HL-60/S4 (cell line): ENCODE data around the gene IDE.
"Not testable (repeated sequence)": the region's sequence is repeated elsewhere in the genome, so short reads cannot be mapped to it uniquely, and the experiment has no call there.

ENCODE experiments used
- in situ Hi-C: fragments of 300-500 bp; cut with MboI; formaldehyde crosslinking; loops from 2 replicates; pipeline ENCODE4 v1.14.3; 2022; ENCODE audit warnings: low sequenced_read_pairs

IDE gene

DNA sequence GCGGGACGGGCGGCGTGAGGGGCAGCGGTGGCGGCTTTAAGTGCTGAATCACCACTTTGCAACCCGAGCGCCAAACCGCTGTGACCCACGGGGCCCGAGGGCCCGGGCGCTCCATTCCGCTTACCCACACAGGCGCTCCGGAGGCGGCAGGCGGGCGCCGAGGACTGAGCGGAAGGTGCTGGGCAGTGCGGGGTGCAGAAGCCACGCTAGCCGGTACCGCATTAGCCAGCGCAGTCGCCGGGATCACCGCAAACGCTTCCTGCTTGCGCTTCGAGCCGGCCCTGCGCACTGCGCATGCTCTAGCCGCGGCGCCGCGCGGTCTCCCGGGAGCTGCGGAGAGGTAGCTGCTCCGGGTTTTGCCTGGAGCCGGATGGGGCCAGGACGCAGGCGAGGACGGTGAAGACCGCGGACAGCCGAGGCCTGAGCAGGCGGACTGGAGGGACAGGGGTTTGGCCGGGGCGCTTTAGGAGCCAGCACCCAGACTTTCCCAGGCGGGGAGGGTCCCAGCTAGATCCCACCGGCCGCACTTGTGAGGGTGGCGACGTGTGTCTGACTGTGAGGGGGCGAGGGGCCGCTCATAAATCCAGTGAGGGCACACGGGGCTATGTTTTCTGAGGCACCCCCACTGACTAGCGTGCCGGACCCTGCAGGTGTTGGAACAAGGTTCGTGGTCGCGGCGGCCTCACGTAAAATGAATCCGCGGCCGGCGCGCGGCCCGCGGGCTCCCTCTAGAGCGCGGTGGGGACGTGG lies at the start of gene IDE:
TSS of gene IDE (minus strand) at position 296 of the 750 bp plus-strand sequence. CDS start at position 222, 74 bp downstream.
- in situ Hi-C loops: loop anchor here (10.0 kb wide), 1 partner anchor 59 kb away; no protein-coding TSS in a partner anchor

DNA sequence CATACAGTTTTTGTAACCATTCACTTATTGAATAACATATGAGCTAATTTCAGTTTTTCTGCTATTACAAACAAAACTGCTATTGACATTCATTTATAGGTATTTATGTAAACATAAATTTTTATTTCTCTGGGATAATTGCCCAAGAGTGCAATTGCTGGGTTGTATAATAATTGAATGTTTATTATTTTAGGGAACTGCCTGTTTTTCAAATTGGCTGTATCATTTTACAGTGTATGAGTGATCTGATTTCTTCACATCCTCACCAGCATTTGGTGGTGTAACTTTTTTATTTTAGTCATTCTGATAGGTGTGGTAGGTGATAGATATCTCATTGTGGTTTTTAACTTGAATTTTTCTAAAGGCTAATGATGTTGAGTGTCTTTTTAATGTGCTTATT lies 45.5 kb upstream of the IDE start:
- in situ Hi-C loops: no loop called here

GRCh38 chr10:92615515-92615914 lies 41.6 kb upstream of the IDE start:
- in situ Hi-C loops: no loop called here

- in situ Hi-C loops: no loop called here
These were observed 30.9 kb upstream of the IDE start for GRCh38 chr10:92604841-92605240.

- in situ Hi-C loops: no loop called here
These were observed 24.4 kb upstream of the IDE start for GRCh38 chr10:92598321-92598720.

DNA sequence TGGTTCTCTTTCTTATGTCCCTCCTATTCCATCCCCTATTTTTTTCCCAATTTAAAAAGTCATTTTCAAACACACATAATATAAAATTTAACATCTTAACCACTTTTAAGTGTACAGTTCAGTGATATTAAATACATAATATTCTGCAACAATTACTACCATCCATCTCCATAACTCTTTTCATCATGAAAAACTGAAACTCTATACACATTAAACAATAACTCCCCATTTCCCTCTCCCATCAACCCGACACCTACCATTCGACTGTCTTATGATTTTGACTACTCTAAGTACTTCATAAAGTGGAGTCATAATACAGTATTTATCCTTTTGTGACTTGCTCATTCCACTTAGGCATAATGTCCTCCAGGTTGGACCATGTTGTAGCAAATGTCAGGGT lies 21.6 kb upstream of the IDE start:
- in situ Hi-C loops: no loop called here

DNA sequence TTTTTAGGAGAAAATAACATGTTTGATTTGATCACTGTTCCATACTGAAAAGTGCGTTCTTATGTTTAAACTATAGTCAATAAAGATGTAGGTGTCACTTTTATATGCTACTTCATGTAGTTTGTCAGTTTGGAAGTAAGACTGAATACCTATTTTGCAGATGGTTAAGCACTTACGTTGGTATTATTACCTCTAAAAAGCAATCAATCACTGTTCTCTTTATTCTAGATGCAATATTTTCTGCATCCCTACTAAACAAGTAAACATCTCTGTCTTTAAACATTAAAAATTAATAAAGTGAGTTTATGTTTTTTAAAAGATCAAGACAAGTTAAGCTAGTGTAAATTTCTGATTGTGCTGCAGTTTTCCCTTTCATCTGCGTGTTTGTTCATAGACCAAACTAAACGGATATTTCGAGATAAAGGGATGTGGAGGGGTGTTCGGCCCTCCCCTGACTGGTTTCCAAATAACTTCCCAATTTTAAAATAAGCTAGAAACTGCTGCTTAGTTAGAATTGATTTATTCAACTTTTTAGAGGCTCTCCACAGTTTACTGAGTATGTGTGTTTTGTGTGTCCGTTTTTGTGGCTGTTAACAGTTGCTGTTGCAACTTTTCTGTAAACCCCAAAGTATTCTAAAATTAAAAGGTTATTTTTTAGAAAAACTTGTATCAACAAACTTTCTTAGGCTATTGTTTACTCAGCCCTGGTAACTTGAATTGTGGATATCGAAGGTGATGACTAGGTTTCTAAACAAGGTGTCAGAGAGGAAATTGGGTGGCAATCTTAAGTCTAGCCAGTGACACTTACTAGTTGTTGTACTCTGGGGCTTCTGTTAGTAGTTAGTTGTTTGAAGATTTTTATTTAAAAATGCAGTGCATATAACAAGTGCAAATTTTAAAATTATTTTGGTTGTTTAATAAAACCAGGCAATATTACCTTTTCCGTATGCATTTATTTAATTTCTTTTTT lies 20.0 kb upstream of the IDE start:
- in situ Hi-C loops: no loop called here

DNA sequence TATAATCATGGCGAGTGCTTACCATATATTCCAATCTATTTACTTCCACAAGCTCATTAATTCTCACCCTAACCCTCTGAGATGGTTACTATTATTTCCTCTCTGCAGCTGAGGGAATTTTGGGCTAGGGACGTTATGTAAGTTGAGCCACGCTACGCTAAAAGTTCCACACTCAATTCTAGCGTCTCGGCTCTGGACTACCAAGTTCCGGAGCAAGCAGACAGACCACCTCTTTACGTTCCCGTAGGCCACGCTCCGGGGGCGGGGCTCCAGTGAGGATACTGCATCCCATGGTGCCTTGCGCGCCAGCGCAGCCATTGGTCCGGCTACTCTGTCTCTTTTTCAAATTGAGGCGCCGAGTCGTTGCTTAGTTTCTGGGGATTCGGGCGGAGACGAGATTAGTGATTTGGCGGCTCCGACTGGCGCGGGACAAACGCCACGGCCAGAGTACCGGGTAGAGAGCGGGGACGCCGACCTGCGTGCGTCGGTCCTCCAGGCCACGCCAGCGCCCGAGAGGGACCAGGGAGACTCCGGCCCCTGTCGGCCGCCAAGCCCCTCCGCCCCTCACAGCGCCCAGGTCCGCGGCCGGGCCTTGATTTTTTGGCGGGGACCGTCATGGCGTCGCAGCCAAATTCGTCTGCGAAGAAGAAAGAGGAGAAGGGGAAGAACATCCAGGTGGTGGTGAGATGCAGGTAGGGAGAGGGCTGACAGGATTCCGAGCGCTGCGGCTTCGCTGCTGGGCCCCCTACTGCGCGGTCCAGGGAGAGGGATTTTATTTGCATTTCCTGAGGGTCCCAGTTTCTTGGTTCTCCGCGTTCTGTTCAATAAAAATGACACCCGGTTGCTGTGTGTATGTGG lies 19.1 kb upstream of the IDE start, which contains the start of gene KIF11:
TSS of gene KIF11 (plus strand) at position 370 of the 858 bp plus-strand sequence. CDS start at position 616, 246 bp downstream.
- in situ Hi-C loops: no loop called here

DNA sequence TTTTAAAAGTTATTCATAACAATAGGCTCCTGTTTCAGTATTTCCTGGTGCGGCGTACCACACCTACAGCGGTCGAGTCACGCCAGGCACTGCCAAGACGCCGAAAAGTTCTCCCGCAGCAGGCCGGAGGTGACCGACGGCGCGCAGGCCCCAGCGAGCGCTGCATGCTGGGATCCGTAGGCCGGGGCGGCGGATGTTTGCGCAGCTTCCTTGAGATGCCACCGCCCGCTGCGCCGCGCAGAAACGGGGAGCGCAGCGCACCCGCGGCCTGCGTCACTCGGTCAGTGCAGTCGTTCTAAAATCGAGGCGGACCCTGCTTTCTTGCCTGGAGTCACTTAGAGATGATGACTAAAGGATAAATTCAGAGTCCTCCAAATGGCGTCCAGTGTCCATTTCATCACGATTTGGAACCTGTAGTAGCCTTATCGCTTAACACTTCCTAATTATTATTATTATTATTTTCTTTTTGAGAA lies 17.7 kb upstream of the IDE start:
- in situ Hi-C loops: no loop called here

DNA sequence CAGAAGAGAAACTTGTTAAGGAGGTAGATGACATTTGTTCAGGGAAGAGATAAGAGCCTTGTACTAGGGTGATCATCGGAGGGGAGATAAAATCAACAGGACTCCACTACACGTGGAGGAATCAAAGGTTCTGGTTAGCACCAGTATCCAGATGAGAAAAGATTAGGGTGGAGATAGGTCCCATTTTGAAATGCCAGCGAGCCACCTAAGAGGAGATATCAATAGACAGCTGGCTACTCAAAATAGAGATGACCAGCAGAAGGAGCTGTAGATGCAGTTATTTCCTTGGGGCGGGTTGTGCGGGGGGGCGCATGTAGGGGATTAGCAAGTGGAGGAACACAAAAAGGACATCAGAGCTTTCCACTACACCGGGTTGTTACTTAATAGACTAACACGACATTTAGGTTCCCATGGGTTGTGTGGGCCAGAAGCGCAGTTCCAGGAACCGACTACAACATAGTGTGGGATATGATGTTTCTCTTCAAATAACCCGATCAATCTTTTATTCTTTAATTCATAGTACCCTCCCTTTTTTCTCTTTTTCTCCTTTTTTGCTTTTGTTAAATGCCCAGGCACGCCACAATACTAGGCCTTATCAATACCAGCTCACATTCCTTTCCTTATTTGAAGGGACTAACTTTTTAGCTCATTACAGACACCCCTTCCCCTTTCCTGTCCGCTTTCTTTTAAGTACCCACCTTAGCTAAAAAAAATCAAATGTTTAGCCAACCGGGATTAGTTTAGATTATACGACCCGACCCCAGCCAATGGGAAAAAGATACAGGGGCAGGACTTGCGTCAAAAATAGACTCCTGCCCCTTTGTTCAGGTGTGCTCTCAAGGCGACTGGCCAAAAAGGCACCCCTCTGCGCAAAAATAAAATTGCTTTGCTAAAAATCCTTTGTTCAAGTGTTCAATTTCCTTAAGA lies 17.0 kb upstream of the IDE start:
- in situ Hi-C loops: no loop called here

GRCh38 chr10:92582347-92582746 lies 8.5 kb upstream of the IDE start:
- in situ Hi-C loops: not testable (repeated sequence)

- in situ Hi-C loops: loop anchor here (10.0 kb wide), 1 partner anchor 61 kb away; no protein-coding TSS in a partner anchor
These were observed 2.1 kb upstream of the IDE start for GRCh38 chr10:92575961-92576360.

- in situ Hi-C loops: loop anchor here (10.0 kb wide), 1 partner anchor 60 kb away; no protein-coding TSS in a partner anchor
These were observed 812 bp upstream of the IDE start for GRCh38 chr10:92574548-92575261.

DNA sequence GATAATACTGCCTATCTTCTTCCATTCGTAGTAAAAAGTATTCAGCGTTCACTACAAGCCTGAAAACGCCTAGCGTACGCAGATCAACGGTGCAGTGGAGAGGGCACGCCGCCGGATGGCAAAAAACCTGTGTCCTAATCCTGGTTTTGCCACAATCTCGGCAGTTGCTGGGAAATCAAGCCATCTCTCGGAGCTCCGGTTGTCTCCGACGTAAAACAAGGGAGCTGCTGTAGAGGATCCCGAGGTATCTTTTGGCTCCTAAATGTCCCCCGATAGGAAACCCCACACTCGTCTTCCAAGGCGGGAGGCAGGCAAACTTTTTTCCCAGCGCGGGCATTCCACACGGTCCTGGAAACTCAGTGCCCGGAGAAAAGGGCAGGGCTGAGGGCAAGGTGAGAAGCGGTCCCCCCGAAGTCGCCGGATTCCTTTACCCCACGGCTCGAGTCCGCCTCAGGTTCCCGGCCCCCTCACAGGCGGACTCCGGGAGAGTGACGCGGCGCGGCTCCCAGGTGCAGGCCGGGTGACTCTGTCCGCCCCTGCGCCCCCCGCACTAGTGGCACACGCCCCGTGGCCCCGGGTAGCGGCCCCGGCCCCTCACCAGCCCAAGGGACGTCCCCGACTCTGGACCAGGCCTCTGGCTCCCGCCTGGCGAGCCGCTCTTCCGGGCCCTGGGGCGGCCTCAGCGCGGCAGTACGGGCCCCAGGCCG lies 649 bp downstream of the IDE start:
- in situ Hi-C loops: loop anchor here (10.0 kb wide), 1 partner anchor 58 kb away; no protein-coding TSS in a partner anchor

GRCh38 chr10:92572362-92573090 lies 1.4 kb downstream of the IDE start:
- in situ Hi-C loops: loop anchor here (10.0 kb wide), 1 partner anchor 58 kb away; no protein-coding TSS in a partner anchor

DNA sequence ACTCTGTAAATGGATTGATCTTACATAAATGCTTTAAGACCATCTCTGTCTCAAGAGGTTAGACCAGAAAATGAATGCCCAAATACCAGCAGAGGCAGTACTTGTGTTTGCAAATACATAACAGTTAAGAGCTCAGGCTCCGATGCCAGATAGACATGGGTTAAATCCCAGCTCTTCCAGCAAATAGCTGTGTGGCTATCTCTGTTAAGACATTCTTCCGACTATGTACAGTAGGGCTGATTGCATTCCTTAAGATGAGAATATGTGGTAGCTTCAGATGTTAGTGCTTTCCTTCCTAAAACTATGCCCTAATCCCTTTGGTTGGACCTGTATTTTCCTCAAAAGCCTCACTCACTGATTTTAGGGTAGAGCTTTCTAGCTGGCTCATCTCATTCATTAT lies 2.2 kb downstream of the IDE start:
- in situ Hi-C loops: loop anchor here (10.0 kb wide), 1 partner anchor 57 kb away; no protein-coding TSS in a partner anchor

DNA sequence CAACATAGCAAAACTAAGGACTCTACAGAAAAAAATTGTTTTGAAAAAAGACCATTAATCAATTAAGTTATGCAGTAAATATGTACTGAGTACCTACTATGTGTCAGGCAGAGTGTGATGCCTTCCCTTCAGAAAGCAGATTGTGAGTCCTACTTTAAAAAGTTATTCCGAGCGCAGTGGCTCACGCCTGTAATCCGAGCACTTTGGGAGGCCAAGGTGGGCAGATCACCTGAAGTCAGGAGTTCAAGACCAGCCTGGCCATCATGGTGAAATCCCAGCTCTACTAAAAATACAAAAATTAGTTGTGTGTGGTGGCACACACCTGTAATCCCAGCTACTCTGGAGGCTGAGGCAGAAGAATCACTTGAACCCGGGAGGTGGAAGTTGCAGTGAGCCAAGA lies 4.2 kb downstream of the IDE start:
- in situ Hi-C loops: loop anchor here (10.0 kb wide), 1 partner anchor 55 kb away; no protein-coding TSS in a partner anchor
